Calu3 (cell line): ENCODE results near the gene MRPS18A. TPM values are rescaled to one million over a fixed set of nuclear protein-coding genes. Genes with fewer than 3 reads are reported as not detected.

Experiments used
- BruUV-seq: library from RNA; stranded (reverse); fragments of 400-500 nt; replicated peaks from 2 replicates; lab custom pipeline; 2021; lab: Mats Ljungman, UMichigan
- CTCF ChIA-PET: fragments of 300-600 bp; sonication (Branson Sonifier 250); formaldehyde crosslinking; loops from one replicate; lab custom pipeline; 2022; ENCODE audit warnings: antibody characterized with exemption; lab: Charles Lee
- DNase-seq: peaks from one replicate; pipeline ENCODE4 v3.0.0; 2022
- H3K27ac Mint-ChIP-seq: one replicate; pipeline ENCODE4 v1.8.0; 2022; ENCODE audit warnings: mixed read lengths; ENCODE audit not compliant: unreplicated experiment
- H3K27me3 Mint-ChIP-seq: one replicate; pipeline ENCODE4 v1.8.0; 2022; ENCODE audit warnings: mixed read lengths; ENCODE audit not compliant: unreplicated experiment
- H3K36me3 Mint-ChIP-seq: one replicate; pipeline ENCODE4 v1.8.0; 2022; ENCODE audit warnings: mild to moderate bottlenecking, moderate library complexity, mixed read lengths; ENCODE audit not compliant: insufficient read depth, unreplicated experiment
- H3K4me1 Mint-ChIP-seq: one replicate; pipeline ENCODE4 v1.8.0; 2022; ENCODE audit warnings: mild to moderate bottlenecking, low read depth, mixed read lengths; ENCODE audit not compliant: unreplicated experiment
- H3K4me3 Mint-ChIP-seq: one replicate; pipeline ENCODE4 v1.8.0; 2022; ENCODE audit warnings: mild to moderate bottlenecking, low read depth, moderate library complexity, mixed read lengths; ENCODE audit not compliant: unreplicated experiment
- H3K9me3 Mint-ChIP-seq: one replicate; pipeline ENCODE4 v1.8.0; 2022; ENCODE audit warnings: low read depth, mixed read lengths; ENCODE audit not compliant: unreplicated experiment
- intact Hi-C: fragments of 100-400 bp; cut with micrococcal nuclease; formaldehyde crosslinking; loops from one replicate; pipeline ENCODE4 v1.10.0; 2022; ENCODE audit not compliant: unreplicated experiment
- total RNA-seq: library from RNA; stranded (reverse); gene quantifications from 2 replicates; pipeline ENCODE4 v1.2.3, GENCODE V29; 2022
- TF ChIP-seq, protein P1 (sequence below): fragments of 200-600 bp; IDR thresholded peaks from one replicate; pipeline ENCODE4 v1.8.0; 2022; ENCODE audit warnings: antibody characterized with exemption; ENCODE audit not compliant: unreplicated experiment

Gene MRPS18A
- total RNA-seq, 1 experiment from 2014 or later, result 88.8 TPM

DNA sequence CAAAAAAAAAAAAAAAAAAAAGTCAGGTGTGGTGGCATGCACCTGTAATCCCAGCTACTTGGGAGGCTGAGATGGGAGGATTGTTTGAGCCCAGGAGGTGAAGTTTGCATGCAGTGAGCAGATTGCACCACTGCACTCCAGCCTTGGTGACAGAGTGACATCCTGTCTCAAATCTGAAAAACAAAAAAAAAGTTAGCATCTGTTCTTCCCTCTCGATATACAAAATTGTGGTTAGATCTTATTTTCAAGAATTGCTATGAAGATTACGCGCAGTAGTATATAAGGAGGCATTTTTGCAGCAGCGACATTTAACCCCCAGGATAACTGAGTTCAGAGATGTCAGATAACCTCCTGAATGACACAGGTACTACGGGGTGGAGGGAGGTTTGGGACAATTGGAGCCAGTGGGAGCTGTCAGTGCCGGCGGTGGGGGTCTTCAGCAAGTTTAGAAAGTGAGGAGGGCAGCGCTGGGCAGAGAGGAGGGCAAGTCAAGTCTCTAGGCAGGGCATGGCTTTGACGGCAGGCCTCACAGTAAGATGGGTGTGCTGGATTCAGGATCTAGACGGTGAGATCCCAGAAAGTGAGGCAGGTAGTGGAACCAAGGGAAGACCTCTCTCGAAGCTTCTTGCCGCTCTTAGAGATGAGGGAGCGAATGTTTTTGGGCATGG lies 26.2 kb upstream of the MRPS18A start:
- no peaks in the 10 kb centered on the region for H3K36me3 Mint-ChIP-seq
- intact Hi-C loops, result no loop called here
- H3K9me3 Mint-ChIP-seq, result no peaks in the 10 kb centered on the region
- no peak overlapping the region for H3K4me3 Mint-ChIP-seq
- H3K27ac Mint-ChIP-seq, result no peak overlapping the region
- H3K27me3 Mint-ChIP-seq, result peaks cover 22% of the 10 kb centered on the region
- peaks cover 14% of the 10 kb centered on the region for H3K4me1 Mint-ChIP-seq
- CTCF ChIA-PET, result interaction anchor here (0.7 to 1.2 kb wide), 3 partner anchors 11 to 925 kb away, joined by 3 to 7 read pairs (median 3); no protein-coding TSS in a partner anchor
- TF ChIP-seq, protein P1, sequence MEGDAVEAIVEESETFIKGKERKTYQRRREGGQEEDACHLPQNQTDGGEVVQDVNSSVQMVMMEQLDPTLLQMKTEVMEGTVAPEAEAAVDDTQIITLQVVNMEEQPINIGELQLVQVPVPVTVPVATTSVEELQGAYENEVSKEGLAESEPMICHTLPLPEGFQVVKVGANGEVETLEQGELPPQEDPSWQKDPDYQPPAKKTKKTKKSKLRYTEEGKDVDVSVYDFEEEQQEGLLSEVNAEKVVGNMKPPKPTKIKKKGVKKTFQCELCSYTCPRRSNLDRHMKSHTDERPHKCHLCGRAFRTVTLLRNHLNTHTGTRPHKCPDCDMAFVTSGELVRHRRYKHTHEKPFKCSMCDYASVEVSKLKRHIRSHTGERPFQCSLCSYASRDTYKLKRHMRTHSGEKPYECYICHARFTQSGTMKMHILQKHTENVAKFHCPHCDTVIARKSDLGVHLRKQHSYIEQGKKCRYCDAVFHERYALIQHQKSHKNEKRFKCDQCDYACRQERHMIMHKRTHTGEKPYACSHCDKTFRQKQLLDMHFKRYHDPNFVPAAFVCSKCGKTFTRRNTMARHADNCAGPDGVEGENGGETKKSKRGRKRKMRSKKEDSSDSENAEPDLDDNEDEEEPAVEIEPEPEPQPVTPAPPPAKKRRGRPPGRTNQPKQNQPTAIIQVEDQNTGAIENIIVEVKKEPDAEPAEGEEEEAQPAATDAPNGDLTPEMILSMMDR, result no peak
- BruUV-seq, result no TSS peak
- DNase-seq, result no peak

DNA sequence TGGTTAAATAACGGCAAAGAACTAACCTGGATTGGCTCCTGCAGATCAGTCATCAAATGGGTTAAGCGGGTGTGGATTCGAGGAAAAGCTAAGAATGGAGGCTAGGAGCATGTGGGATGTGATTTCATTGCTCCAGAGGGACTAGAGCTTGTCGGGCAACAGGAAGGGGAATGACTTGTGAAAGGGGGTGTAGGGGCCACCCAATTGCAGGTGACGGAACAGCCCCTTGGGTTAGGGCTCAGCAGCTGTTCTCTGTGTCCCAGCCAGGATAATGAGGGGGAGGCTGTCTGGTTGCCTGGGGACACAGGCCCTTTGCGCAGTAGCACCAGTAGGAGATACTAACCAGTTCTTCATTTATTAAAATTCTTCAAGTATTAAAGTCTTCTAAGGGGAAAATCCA lies 25.0 kb upstream of the MRPS18A start:
- Mint-ChIP-seq H3K27ac (no peak overlapping the region), H3K4me1 (peaks cover 15% of the 10 kb centered on the region), H3K27me3 (peaks cover 22% of the 10 kb centered on the region), H3K4me3 (no peak overlapping the region), H3K9me3 (no peaks in the 10 kb centered on the region), H3K36me3 (no peaks in the 10 kb centered on the region)
- DNase-seq, result no peak
- TF ChIP-seq, protein P1, result no peak
- CTCF ChIA-PET, result interaction anchor here (0.7 kb wide), 1 partner anchor 203 kb away, joined by 3 read pairs; no protein-coding TSS in a partner anchor
- intact Hi-C loops, result no loop called here
- BruUV-seq, result no TSS peak

DNA sequence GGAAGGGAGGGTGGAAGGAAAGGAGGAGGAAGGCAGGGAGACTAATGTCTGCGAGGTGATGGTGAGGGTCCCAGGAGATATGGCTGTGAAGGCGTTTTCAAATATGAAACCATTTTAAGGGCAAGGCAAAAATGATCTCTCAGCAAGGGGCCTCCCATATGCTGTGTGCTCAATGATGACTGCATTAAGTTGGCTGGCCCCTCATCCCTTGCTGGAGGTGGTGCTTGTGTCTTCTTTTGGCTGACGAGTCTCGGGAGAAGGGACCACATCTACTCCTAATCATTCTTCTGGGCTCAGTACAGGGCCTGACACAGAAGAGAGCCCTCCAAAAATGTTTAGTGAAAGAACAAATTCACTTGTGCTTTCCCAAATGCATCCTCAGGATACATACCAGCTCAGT lies 23.0 kb upstream of the MRPS18A start:
- intact Hi-C loops, result no loop called here
- Mint-ChIP-seq H3K4me3 (no peak overlapping the region), H3K36me3 (no peaks in the 10 kb centered on the region), H3K4me1 (peaks cover 28% of the 10 kb centered on the region), H3K9me3 (no peaks in the 10 kb centered on the region), H3K27ac (no peak overlapping the region), H3K27me3 (peaks cover 22% of the 10 kb centered on the region)
- no peak for DNase-seq
- CTCF ChIA-PET, result interaction anchor here (0.7 kb wide), 1 partner anchor 595 kb away, joined by 3 read pairs; no protein-coding TSS in a partner anchor
- no TSS peak for BruUV-seq
- TF ChIP-seq, protein P1, result no peak

DNA sequence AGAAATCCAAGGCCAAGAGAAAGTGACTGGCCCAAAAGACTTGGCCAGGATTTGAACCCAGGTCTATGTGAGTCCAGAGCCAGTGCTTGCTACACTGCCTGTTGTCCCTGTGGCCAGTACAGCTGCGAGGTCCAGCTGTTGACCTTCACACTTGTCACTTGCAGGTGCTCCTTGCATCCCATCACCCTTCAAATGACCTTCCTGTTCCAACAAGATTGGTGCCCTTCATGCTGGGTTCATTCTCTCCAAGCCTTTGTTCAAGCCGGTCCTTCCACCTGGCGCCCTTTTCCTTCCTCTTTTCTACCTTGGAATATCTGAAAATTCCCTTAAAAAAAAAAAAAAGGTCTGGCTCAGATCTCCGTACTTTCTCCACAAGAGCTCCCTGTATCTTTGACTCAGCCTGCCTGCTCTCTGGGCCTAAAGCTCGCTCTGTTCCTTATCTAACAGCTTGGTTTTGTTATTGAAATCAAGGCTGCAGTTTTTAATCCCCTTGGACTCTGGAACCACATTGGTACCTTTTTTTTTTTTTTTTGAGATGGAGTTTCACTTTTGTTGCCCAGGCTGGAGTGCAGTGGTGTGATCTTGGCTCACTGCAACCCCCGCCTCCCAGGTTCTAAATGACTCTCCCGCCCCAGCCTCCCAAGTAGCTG lies 22.2 kb upstream of the MRPS18A start:
- no TSS peak for BruUV-seq
- TF ChIP-seq, protein P1, result no peak
- Mint-ChIP-seq H3K27ac (peak overlapping the region; percentile 12), H3K36me3 (peaks cover 5% of the 10 kb centered on the region), H3K4me3 (no peak overlapping the region), H3K27me3 (peaks cover 22% of the 10 kb centered on the region), H3K4me1 (peaks cover 36% of the 10 kb centered on the region), H3K9me3 (no peaks in the 10 kb centered on the region)
- no peak for DNase-seq
- intact Hi-C loops, result no loop called here
- CTCF ChIA-PET, result interaction anchor here (0.9 to 1.0 kb wide), 2 partner anchors 15 to 370 kb away, joined by 3 read pairs; no protein-coding TSS in a partner anchor
